Lower leg skin (tissue), 4 donors: ENCODE results near the gene NRXN2. TPM values are rescaled to one million over a fixed set of nuclear protein-coding genes. Genes with fewer than 3 reads are reported as not detected.

Experiments used
- DNase-seq, 2 donors: peaks; one replicate each; pipeline ENCODE4 v3.0.0-alpha.2; 2019; ENCODE audit warnings: low spot score in 2 of 2
- H3K4me3 ChIP-seq: fragments of 200-600 bp; sonication (generic); 2 replicates; pipeline ENCODE4 v1.5.1; 2017; ENCODE audit warnings: mild to moderate bottlenecking, low read depth; ENCODE audit not compliant: poor library complexity, severe bottlenecking
- CTCF ChIP-seq, 3 donors: fragments of 450-650 bp; IDR thresholded peaks; one replicate each; pipeline ENCODE4 v1.5.1; 2016; ENCODE audit warnings: antibody characterized with exemption in 3 of 3, mild to moderate bottlenecking in 3 of 3, moderate library complexity in 2 of 3
- POLR2A ChIP-seq, 2 donors: fragments of 450-650 bp; IDR thresholded peaks; one replicate each; pipeline ENCODE4 v1.6.1; 2016 to 2017; ENCODE audit warnings: antibody characterized with exemption in 2 of 2, mild to moderate bottlenecking in 1 of 2, moderate library complexity in 1 of 2
- WGBS, 2 donors: methylation state at CpG; one replicate each; pipeline ENCODE4 v1.1.5; 2018; 5-methylcytosine and 5-hydroxymethylcytosine counted together
- intact Hi-C: fragments of 100-400 bp; cut with DNase I; formaldehyde crosslinking; loops from one replicate; pipeline ENCODE4 v1.15.0; 2023; ENCODE audit warnings: low total_unique reads
- total RNA-seq, 4 donors: library from RNA; depleted of rRNA; stranded (reverse); fragments of >200 nt; gene quantifications; one replicate each; pipeline ENCODE4 v1.1.0, GENCODE V29; 2016

NRXN2 gene
- total RNA-seq, 4 donors from 2014 or later: 0.27 to 7.0 (median 1.1) TPM; not detected in 1

GRCh38 chr11:64566915-64567891 lies 155.8 kb downstream of the NRXN2 start:
- no peak for DNase-seq
- 82 to 87% methylated on average over 26 to 28 of the region's 30 CpGs for WGBS, 2 donors
- TF ChIP-seq POLR2A (IDR thresholded peaks at IDR 0.05) (no peak), CTCF (IDR thresholded peaks at IDR 0.05) (no peak)
- H3K4me3 ChIP-seq: no peak overlapping the region
- intact Hi-C loops: no loop called here

GRCh38 chr11:64566042-64566914 lies 156.7 kb downstream of the NRXN2 start:
- H3K4me3 ChIP-seq: no peak overlapping the region
- TF ChIP-seq CTCF (IDR thresholded peaks at IDR 0.05) (no peak), POLR2A (IDR thresholded peaks at IDR 0.05) (no peak)
- intact Hi-C loops: no loop called here

GRCh38 chr11:64564947-64565889 lies 157.8 kb downstream of the NRXN2 start:
- intact Hi-C loops: no loop called here
- no peak overlapping the region for H3K4me3 ChIP-seq
- WGBS, 2 donors: 88 to 93% methylated on average over 21 to 24 of the region's 24 CpGs
- TF ChIP-seq CTCF (IDR thresholded peaks at IDR 0.05) (no peak), POLR2A (IDR thresholded peaks at IDR 0.05) (no peak)
- no peak for DNase-seq

More at GRCh38 chr11:64566042-64566914, 156.7 kb downstream of the NRXN2 start:
- DNase-seq: peak in 1 of 2 donors; percentile 39
- WGBS, 2 donors: 21 to 26% methylated on average over 18 of the region's 18 CpGs

GRCh38 chr11:64564419-64564818 lies 158.6 kb downstream of the NRXN2 start:
- 89 to 94% methylated on average over 7 of the region's 7 CpGs for WGBS, 2 donors
- intact Hi-C loops: no loop called here
- no peak overlapping the region for H3K4me3 ChIP-seq
- no peak for DNase-seq
- TF ChIP-seq CTCF (IDR thresholded peaks at IDR 0.05) (no peak), POLR2A (IDR thresholded peaks at IDR 0.05) (no peak)

GRCh38 chr11:64563966-64564365 lies 159.0 kb downstream of the NRXN2 start:
- H3K4me3 ChIP-seq: no peak overlapping the region
- WGBS, 2 donors: 81 to 92% methylated on average over 8 to 12 of the region's 12 CpGs
- TF ChIP-seq POLR2A (IDR thresholded peaks at IDR 0.05): no peak
- TF ChIP-seq CTCF (IDR thresholded peaks at IDR 0.05): no peak
- no peak for DNase-seq
- intact Hi-C loops: no loop called here
